Suppressor macrophage treated with lipopolysaccharide for 4 hours (primary cell): ENCODE measurements around the gene SLC36A3.
A peak's percentile ranks its signal among the peaks of the same experiment; 100 is the strongest.

Experiments
- DNase-seq: peaks from one replicate; pipeline ENCODE4 v3.0.0-alpha.2; 2020

Gene SLC36A3

GRCh38 chr5:151298063-151298855, 5.3 kb downstream of the SLC36A3 start:
- peak; percentile 58 for DNase-seq

- no peak for DNase-seq
These were observed 6.6 kb downstream of the SLC36A3 start for GRCh38 chr5:151296974-151297373.

DNA sequence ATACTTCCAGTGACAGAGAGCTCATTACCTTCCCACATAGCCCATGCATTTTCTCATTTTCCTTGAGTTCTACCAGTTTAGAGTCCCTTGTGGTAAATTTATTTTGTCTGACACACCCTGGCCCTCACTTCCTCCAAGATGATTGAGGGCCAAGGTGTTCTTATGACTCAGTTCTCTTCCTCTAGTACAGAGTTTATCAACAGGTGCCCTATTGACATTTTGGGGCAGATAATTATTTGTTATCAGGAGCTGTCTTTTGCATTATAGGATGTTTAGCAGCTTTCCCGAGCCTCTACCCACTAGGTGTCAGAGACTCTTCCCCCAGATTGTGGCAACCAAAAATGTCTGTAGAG, 7.1 kb downstream of the SLC36A3 start:
- no peak for DNase-seq

GRCh38 chr5:151295791-151296477, 7.6 kb downstream of the SLC36A3 start:
- DNase-seq: peak; percentile 15

DNA sequence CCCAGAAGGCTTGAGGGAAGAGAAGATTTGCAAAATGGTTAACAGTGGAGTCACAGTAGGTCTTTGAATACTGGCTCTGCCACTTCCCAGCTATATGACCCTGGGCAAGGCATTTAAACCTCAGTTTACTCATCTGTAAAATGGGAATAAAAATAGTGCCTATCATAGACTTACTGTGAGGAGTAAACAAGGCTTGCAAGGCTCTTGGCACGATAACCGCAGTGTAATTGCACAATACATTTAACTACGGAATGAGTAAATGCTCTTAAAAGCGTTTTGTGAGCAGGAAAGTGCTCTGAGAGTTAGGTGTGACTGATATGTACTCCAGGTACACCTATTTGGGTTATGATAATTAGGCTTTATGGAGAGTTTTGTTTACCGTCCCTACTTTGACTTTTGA, 8.4 kb downstream of the SLC36A3 start:
- no peak for DNase-seq

DNA sequence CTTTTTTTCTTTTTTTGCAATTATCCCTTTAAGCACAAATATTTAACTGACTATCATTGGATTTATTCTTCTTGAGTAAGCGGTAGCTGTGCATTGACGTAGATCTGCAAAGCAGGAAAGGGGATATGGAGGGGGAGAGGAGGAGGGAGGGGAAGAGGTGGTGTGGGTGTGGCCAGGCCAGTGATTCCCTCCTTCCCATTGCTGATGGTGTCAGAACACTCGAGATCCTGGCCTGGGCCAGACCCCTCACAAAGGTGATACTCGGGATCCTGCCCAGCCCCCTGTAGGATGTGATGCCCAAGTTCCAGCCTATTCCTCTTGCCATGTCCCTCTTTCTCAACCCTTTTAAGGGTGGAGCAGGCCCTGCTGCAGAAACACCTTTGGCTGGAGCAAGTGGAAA, 9.9 kb downstream of the SLC36A3 start:
- DNase-seq: no peak

GRCh38 chr5:151288180-151288579, 15.4 kb downstream of the SLC36A3 start:
- no peak for DNase-seq

DNA sequence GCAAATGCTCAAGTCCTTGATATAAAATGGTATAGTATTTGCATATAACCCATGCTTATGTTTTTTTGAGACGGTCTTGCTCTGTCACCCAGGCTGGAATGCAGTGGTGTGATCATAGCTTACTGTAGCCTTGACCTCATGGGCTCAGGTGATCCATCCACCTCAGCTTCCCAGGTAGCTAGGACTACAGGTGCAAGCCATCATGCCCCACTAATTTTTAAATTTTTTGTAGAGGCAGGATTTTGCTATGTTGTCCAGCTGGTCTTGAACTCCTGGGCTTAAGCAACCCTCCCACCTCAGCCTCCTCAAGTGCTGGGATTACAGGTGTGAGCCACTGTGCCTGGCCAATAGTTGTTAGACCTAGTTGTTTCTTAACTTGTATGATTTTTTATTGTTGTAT, 17.3 kb downstream of the SLC36A3 start:
- DNase-seq: no peak

DNA sequence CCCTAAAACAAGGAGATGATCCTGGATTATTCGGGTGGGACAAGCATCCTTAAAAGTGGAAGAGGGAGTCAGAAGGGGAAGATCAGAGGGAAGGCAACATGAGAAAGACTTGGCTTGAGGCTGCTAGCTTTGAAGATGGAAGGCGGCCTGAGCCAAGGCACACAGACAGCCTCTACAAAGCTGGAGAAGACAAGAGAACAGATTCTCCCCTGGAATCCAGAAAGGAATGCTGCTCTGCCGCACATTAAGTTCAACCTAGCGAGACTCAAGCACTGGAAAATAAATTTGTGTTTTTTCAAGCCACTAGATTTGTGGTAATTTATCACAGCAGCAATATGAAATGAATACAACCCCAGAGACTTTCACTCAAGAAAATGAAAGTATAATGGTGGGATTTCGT, 17.9 kb downstream of the SLC36A3 start:
- no peak for DNase-seq

GRCh38 chr5:151284392-151284967, 19.1 kb downstream of the SLC36A3 start:
- peak; percentile 18 for DNase-seq

DNA sequence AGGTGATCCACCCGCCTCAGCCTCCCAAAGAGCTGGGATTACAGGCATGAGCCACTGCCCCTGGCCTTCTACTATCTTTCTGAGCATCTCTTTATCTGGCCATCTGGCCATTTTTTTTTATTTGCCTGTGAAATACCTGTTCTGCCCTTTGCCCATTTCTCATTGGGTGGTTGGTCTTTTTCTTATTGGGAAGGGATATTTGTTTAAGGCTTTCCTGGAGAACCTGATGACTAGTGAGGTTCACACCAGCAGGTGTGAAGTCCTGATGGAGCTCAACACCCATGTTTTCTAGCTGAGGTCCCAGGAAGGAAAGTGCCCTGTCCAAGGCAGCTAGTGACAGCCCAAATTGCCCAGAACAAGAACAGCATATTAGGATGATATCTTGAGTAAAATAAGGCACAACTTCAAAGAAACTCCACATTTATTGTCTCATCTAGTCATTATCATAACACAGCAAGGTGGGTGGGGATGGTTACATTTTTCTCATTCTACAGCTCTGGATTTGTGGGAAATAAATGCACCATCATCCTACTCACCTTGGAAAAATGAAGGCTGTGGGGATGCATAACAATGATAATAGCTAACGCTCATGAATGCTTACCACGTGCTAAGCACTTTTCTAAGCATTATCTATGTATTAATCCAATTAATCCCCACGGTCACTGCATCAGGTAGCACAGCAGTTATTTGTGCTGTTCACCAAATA, 20.3 kb downstream of the SLC36A3 start:
- DNase-seq: no peak

DNA sequence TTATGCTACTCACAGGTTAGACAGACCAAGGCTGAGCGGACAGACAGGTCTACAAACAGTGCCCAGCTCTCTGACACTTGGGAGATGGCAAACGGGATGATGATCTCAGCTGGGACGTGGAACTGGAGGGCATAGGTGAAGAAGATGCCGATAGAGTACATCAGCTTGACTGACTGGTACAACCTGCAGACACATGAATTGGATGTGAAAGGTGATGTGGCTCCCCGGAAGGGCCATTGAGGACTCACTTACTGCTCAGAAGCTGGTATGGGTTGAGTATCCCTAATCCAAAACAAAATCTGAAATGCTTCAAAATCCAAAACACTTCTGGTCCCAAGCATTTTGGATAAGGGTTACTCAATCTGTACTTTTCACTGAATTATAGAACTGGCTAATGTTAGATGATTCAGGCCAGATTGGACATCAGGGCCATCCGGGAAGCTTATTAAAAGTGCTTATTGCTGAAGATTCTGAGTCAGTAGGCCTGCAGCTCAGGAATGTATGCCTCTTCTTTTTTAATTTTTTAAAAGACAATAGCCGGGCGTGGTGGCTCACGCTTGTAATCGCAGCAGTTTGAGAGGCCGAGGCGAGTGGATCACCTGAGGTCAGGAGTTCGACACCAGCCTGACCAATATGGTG, 22.4 kb downstream of the SLC36A3 start:
- no peak for DNase-seq

DNA sequence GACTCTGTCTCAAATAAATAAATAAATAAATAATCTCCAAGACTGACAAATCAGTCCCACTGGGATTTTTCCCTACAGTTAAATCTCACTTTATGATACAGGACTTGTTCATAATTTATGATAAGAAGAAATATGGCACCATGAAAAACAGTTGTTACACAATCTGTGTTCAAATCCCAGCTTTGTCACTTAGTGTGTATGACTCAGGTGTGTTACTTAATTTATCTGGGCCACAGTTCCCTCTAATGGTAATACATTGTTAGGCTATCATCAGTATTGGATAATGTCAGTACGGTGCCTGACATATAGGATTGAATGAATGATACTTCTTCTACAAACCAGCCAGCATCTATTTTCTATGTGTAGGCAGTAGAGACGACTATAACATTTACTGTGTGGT, 23.1 kb downstream of the SLC36A3 start:
- no peak for DNase-seq

DNA sequence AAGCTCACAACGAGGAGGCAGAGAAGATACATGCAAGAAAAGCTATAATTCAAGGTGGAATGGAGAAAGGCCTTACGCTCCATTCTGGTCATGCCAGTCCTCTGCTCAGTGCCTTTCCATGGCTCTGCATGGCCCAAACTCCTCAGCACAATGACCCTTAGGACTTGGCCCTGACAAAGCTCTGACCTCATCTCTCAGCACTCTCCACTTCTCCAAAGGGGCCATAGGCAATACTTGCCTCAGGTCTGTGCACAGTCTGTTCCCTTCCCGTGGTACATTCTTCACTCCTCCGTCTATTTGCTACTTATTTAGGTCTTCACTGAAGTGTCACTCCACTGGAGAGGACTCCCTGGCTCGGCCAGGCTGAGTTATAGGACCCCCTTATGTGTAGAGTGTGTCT, 24.7 kb downstream of the SLC36A3 start:
- DNase-seq: no peak

DNA sequence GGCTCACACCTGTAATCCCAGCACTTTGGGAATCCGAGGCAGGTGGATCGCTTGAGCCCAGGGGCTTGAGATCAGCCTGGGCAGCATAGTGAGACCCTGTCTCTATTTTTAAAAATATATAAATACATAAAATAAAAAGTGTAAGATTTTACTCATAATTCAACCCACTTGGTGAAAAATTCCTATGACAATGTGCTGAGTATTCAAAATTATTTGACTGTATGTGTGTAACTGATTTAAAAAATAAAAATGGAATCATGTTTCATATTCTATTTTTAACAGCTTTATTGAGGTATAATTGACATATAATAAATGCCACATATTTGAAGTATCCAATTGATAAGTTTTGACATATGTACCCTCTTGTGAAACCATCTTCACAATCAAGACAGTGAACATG, 27.8 kb downstream of the SLC36A3 start:
- DNase-seq: no peak

DNA sequence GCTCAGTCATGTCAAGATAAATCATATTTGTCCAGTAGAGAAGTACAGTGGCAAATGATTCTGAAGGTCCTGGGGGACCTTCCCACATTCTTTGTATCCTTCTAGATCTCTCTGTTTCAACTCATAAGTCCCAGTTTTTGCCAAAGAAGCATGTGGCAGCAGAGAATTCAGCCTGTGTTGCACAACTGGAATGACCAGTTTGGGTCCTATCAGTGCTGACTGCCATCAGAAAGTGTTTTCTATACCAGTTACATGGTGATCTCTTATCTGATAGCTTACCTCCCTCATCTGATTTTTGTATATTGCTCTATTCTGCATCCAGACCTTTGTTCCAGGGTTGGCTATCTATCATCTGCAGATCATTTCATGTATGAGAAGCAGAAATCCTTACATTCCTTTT, 28.9 kb downstream of the SLC36A3 start:
- no peak for DNase-seq

DNA sequence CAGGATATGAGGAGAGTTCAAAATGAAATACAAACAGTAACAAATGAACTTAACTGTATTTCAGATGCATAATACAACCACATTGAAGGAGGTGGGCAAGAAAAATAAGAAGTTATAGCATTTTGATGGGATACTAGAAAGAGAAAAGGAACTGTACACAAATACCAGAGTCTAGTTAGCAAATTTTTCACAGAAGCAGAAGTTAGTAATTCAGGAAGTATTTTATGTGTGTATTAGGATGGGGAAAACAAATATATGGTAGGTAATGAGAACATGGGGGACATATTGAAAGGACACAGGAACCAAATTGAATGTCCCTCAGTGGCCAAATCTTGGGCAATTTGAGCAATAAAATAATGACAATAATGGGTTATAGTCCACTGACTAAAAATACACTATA, 32.2 kb downstream of the SLC36A3 start:
- peak; percentile 31 for DNase-seq

DNA sequence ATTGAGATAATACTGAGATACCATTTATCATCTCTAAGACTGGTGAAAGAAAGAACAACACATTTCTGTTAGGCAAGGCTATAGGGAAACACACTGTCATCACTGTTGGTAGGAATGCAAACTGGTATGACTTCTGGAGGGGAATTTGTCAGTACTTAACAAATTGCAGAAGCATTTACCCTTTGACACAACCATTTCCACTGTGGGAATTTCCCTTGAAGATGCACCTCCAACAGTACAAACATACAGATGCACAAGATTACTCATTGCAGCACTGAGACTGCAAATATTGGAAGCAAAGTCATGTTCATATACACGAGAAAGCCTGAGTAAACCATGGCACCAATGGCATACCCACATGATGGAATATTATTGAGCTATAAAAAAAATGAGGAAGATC, 33.0 kb downstream of the SLC36A3 start:
- peak; percentile 93 for DNase-seq

- no peak for DNase-seq
These were observed 35.9 kb downstream of the SLC36A3 start for GRCh38 chr5:151267491-151268260.

GRCh38 chr5:151264113-151264512, 39.5 kb downstream of the SLC36A3 start:
- DNase-seq: peak; percentile 80

DNA sequence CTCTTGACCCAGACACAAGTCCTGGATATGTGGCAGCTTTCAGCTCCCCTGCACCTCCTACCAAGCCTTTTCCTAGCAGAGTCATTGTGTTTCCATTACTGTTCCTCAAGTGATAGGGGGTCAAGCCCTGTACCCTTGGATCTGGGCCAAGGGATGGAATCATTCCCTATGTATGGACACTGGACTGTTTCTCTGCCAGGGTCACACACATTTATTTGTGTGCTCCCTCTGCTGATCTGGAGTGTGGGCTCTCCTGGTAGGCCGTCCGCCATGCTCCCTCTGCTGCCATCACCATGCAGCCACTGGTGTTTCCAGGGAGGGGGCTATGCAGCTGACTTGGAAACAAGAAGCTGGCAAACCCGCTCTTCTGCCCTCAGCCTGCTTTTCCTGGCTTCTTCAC, 41.0 kb downstream of the SLC36A3 start:
- no peak for DNase-seq

DNA sequence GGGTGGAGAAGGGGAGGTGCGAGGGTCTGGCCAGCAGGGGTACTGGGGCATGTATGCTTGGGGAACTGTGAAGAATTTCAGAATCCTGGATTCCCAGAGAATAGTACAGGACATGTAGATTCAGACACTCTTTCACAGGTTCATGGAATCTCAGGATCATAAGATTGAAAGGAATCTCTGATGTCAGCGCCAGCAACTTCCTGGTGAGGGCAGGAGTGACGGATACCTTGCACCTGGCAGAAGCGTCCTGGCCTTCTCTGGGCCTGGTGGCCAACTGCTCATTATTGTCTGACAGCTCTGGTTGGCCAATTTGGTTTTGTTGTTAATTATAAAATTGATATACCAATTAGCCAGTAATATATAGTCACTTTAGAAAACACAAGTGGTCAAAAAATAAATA, 43.6 kb downstream of the SLC36A3 start:
- DNase-seq: no peak
